WI38 (cell line): ENCODE data around the gene ACSL6.

Experiments used
- H3K4me3 ChIP-seq: 2 replicates; pipeline ENCODE4 v1.5.1; 2011; ENCODE audit warnings: low read depth, mild to moderate bottlenecking, control low read depth, low read length
- TF ChIP-seq, protein P1 (sequence below): IDR thresholded peaks from 2 replicates; pipeline ENCODE4 v1.5.1; 2012; ENCODE audit warnings: low read depth, mild to moderate bottlenecking, control low read depth, low read length

ACSL6 gene

DNA sequence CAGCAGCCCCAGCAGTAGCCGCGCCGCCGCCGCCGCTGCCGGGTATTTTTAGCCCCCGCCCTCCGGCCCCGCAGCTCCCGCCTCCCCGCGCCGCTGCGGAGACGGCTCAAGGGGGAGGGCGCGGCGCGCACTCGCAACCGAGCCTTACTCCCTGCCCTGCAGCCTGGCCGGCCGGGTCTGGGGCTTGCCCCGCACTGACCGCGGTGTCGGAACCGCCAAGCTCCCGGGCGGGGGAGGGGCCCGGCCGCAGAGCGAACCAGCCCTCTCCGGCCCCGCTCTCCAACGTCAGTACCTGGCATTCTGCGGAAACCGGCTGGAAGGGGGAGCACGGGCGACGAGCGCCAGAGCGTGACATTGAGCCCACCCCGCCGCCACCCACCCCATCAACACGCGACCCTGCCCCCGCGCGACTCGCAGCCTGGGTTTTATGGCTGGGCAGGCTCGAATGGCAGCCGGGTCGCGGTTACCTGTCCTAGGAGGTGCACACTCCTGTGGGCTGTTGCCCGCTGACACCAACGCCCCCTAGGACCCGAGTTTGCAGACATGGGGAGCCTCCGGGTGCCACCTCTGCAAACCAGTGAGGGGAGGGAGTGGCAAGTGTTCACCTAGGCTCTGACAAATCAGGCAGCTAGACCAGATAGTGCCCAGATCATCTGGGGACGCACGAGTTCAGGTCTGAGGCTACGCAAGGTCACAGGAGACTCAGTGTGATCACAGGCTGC lies at the start of gene ACSL6:
ACSL6 (minus strand) TSS at position 37 of the 722 bp plus-strand sequence. CDS start 105 bp downstream, outside the sequence.
- TF ChIP-seq, protein P1, sequence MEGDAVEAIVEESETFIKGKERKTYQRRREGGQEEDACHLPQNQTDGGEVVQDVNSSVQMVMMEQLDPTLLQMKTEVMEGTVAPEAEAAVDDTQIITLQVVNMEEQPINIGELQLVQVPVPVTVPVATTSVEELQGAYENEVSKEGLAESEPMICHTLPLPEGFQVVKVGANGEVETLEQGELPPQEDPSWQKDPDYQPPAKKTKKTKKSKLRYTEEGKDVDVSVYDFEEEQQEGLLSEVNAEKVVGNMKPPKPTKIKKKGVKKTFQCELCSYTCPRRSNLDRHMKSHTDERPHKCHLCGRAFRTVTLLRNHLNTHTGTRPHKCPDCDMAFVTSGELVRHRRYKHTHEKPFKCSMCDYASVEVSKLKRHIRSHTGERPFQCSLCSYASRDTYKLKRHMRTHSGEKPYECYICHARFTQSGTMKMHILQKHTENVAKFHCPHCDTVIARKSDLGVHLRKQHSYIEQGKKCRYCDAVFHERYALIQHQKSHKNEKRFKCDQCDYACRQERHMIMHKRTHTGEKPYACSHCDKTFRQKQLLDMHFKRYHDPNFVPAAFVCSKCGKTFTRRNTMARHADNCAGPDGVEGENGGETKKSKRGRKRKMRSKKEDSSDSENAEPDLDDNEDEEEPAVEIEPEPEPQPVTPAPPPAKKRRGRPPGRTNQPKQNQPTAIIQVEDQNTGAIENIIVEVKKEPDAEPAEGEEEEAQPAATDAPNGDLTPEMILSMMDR, result no peak
- peak within 1 kb of the TSS; percentile 42; the same call in 1 of the 2 replicates for H3K4me3 ChIP-seq

DNA sequence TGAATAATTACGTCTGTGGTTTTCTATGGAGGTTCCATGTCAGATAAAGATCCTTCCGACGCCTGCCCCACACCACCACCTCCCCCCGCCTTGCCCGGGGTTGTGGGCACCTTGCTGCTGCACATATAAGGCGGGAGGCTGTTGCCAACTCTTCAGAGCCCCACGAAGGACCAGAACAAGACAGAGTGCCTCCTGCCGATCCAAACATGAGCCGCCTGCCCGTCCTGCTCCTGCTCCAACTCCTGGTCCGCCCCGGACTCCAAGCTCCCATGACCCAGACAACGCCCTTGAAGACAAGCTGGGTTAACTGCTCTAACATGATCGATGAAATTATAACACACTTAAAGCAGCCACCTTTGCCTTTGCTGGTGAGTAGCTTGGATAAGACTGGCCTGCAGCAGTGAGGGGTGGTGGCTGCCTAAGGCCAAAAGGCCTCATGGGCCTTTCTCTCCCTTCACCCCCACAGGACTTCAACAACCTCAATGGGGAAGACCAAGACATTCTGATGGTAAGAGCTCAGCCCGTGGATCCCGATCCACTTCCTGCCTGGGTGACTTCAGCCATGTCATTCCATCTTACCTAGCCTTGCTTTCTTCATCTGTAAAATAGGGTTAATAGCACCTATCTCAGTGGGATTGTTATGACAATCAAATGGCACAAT lies 49.2 kb upstream of the ACSL6 start, which contains the start of gene IL3:
IL3 (plus strand) TSS at position 155 of the 661 bp plus-strand sequence; CDS start at position 207, 52 bp downstream.
- H3K4me3 ChIP-seq, result no peak within 1 kb of the TSS
- TF ChIP-seq, protein P1, result no peak

- no peak overlapping the region for H3K4me3 ChIP-seq
- TF ChIP-seq, protein P1, result no peak
These were observed 48.4 kb upstream of the ACSL6 start for GRCh38 chr5:132059696-132060500.

DNA sequence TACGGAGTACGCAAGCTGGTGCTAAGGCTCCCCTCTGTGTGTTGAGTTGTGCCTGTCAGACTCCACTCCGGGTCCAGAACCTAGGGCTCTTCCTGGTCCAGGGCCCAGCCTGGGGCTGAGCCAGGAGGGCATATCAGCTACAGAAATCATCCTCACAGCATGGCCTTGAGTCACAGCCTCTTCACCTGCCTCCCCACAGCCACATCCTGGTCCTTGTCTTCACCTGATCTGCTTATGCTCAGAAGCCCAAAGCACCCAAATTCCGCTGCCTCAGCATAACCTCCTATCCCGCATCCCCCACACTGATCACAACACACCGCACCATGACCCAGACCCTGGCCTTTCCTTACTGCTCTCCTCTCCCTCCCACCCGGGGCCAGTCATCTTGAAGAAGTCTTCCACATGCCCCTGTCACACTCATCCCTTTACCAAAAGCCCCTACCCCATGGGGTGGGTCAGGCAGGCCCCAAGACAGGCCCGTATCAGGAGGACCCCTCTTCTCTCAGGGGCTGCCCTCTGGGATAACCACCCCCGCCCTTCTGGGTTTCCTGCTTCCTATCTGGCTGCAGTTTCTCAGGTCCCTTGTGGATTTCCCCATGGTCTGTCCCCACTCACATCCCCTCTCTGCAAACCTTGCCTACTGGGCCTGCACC lies 47.7 kb upstream of the ACSL6 start:
- TF ChIP-seq, protein P1, result no peak
- no peak overlapping the region for H3K4me3 ChIP-seq

DNA sequence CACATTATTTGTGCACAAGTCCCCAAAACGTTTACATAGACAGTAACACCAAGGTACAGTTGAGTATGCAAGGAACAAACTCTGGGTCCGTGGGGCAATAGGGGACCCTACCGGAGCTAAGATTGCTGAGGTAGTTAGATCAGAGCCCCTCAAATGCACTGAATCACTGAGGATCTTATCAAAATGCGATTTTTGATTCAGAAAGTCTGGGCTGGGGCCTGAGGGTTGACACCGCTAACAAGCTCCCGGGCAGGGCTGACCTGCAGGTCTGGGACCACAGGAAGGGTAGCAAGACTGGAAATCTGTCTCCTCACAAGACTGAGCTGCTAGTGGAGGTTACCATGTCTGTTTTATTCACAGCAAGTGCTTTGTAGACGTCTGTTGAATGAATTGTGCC lies 47.2 kb upstream of the ACSL6 start:
- H3K4me3 ChIP-seq, result no peak overlapping the region
- TF ChIP-seq, protein P1, result no peak

GRCh38 chr5:132057498-132058255 lies 46.2 kb upstream of the ACSL6 start:
- H3K4me3 ChIP-seq, result no peak overlapping the region
- TF ChIP-seq, protein P1, result no peak
